HepG2 (cell line): ENCODE measurements around the gene USP15. TPM values are rescaled to one million over a fixed set of nuclear protein-coding genes. Genes with fewer than 3 reads are reported as not detected.

ENCODE experiments used
- ATAC-seq: fragments of 200-7000 bp; cut with Tn5 transposase; 3 replicates; pipeline ENCODE4 v1.9.1; 2020; ENCODE audit warnings: mild to moderate bottlenecking, moderate library complexity
- BruUV-seq: library from RNA; stranded (reverse); fragments of 400-500 nt; replicated peaks from 2 replicates; lab custom pipeline; 2021; lab: Mats Ljungman, UMichigan
- CTCF ChIA-PET: fragments of 300-600 bp; formaldehyde crosslinking; extraction: SDS; loops from one replicate; lab custom pipeline; 2021; ENCODE audit warnings: low total read pairs, inconsistent platforms, low intra/inter-chr PET ratio; lab: Yijun Ruan, JAX
- POLR2A ChIA-PET: fragments of 350-600 bp; sonication (Branson Sonifier 250); formaldehyde crosslinking; loops from one replicate; lab custom pipeline; 2020; ENCODE audit warnings: antibody characterized with exemption, inconsistent platforms; lab: Yijun Ruan, JAX
- DNase-seq: peaks from one replicate; pipeline ENCODE4 v3.0.0-alpha.2; 2015; ENCODE audit warnings: low spot score
- FAIRE-seq: peaks from 3 replicates; lab custom pipeline; 2011; peaks lifted over from hg19 to GRCh38; lab: Jason Lieb, UNC
- H2AFZ ChIP-seq: one replicate; pipeline ENCODE4 v1.6.1; 2011; ENCODE audit warnings: low read length, inconsistent platforms
- H3K27ac ChIP-seq: fragments of 300-600 bp; 3 replicates; pipeline ENCODE4 v1.8.0; 2011; ENCODE audit warnings: mixed run types, mild to moderate bottlenecking, mixed read lengths, low read length, inconsistent platforms; ENCODE audit not compliant: insufficient read depth; ENCODE audit errors: extremely low read length
- H3K27me3 ChIP-seq, 2 experiments: fragments of 200-600 bp in 1 of 2; 2 replicates in 1 of 2; 3 replicates in 1 of 2; pipeline versions ENCODE4 v1.6.0 to v1.8.0; 2011; ENCODE audit warnings: low read length in 2 of 2, mild to moderate bottlenecking in 2 of 2, moderate library complexity in 2 of 2, inconsistent platforms in 1 of 2; ENCODE audit not compliant: insufficient read depth in 2 of 2, control insufficient read depth in 1 of 2
- H3K36me3 ChIP-seq, 2 experiments: fragments of 200-600 bp in 1 of 2; replicated peaks in 1 of 2; 2 replicates in 1 of 2; 3 replicates in 1 of 2; pipeline versions ENCODE4 v1.5.1 to v1.8.0; 2011; ENCODE audit warnings: low read length in 2 of 2, inconsistent platforms in 1 of 2; ENCODE audit not compliant: insufficient read depth in 2 of 2, control insufficient read depth in 1 of 2
- H3K4me1 ChIP-seq: 2 replicates; pipeline ENCODE4 v1.5.1; 2012; ENCODE audit warnings: low read length, inconsistent platforms; ENCODE audit not compliant: insufficient read depth
- H3K4me2 ChIP-seq: 2 replicates; pipeline ENCODE4 v1.6.0; 2011; ENCODE audit warnings: low read depth, low read length, inconsistent platforms
- H3K4me3 ChIP-seq, 3 experiments: fragments of 200-600 bp in 1 of 3; sonication (generic), shearing (Covaris generic) in 1 of 3; replicated peaks in 1 of 3; 2 replicates each; pipeline ENCODE4 v1.5.1; 2011 to 2016; ENCODE audit warnings: low read length in 3 of 3, inconsistent platforms in 2 of 3, low read depth in 2 of 3, mild to moderate bottlenecking in 2 of 3, control low read depth in 1 of 3, mixed read lengths in 1 of 3; ENCODE audit not compliant: insufficient read depth in 1 of 3
- H3K79me2 ChIP-seq: one replicate; pipeline ENCODE4 v1.6.1; 2011; ENCODE audit warnings: low read length, inconsistent platforms; ENCODE audit not compliant: insufficient read depth
- H3K9ac ChIP-seq: 2 replicates; pipeline ENCODE4 v1.6.0; 2011; ENCODE audit warnings: mild to moderate bottlenecking, low read depth, low read length, inconsistent platforms; ENCODE audit not compliant: insufficient read depth
- H3K9me3 ChIP-seq: 2 replicates; pipeline ENCODE4 v1.5.1; 2012; ENCODE audit warnings: mild to moderate bottlenecking, low read length
- H4K20me1 ChIP-seq: 2 replicates; pipeline ENCODE4 v1.6.0; 2011; ENCODE audit warnings: inconsistent platforms, mild to moderate bottlenecking, low read length, moderate library complexity; ENCODE audit not compliant: insufficient read depth
- ATF5 ChIP-seq: sonication (generic); formaldehyde crosslinking; IDR thresholded peaks from 2 replicates; pipeline ENCODE4 v1.4.0; 2020; ENCODE audit warnings: mild to moderate bottlenecking, low read depth, missing genetic modification reagents
- DRAP1 ChIP-seq: IDR thresholded peaks from 2 replicates; pipeline ENCODE4 v1.6.1; 2016; ENCODE audit warnings: missing genetic modification reagents, missing compliant biosample characterization
- ESRRA ChIP-seq: sonication (generic); formaldehyde crosslinking; IDR thresholded peaks from 2 replicates; pipeline ENCODE4 v1.5.1; 2020; ENCODE audit warnings: mild to moderate bottlenecking, low read depth, missing genetic modification reagents
- EZH2 ChIP-seq: conservative IDR thresholded peaks from 2 replicates; pipeline ENCODE4 v1.6.1; 2012; ENCODE audit warnings: mild to moderate bottlenecking, low read depth, low read length, moderate library complexity
- SIN3B ChIP-seq: fragments of 150-350 bp; IDR thresholded peaks from 2 replicates; pipeline ENCODE4 v1.6.1; 2014; ENCODE audit warnings: low read length
- ZNF383 ChIP-seq: sonication (generic); formaldehyde crosslinking; IDR thresholded peaks from 2 replicates; pipeline ENCODE4 v1.4.0; 2020; ENCODE audit warnings: missing genetic modification reagents, mild to moderate bottlenecking, borderline replicate concordance
- ZNF556 ChIP-seq: sonication (generic); formaldehyde crosslinking; IDR thresholded peaks from 2 replicates; pipeline ENCODE4 v1.4.0; 2020; ENCODE audit warnings: mild to moderate bottlenecking, missing genetic modification reagents, borderline replicate concordance
- ZNF740 ChIP-seq: sonication (generic); formaldehyde crosslinking; IDR thresholded peaks from 2 replicates; pipeline ENCODE4 v1.4.0; 2020; ENCODE audit warnings: missing genetic modification reagents
- WGBS: methylation state at CpG from one replicate; pipeline ENCODE4 v1.1.6; 2017; ENCODE audit warnings: low lambda C conversion rate; 5-methylcytosine and 5-hydroxymethylcytosine counted together
- in situ Hi-C: cut with HindIII; loops from 2 replicates; pipeline ENCODE4 v1.10.0; 2017; ENCODE audit warnings: low pct_unique_long_range_greater_than_20kb; ENCODE audit not compliant: extremely low pct_ligation_motif_present
- intact Hi-C: fragments of 100-400 bp; cut with micrococcal nuclease; formaldehyde crosslinking; loops from one replicate; pipeline ENCODE4 v1.10.0; 2022; ENCODE audit not compliant: unreplicated experiment
- polyA plus RNA-seq, 8 experiments: library from polyadenylated mRNA; depleted of rRNA in 3 of 8; stranded (reverse) in 7 of 8; unstranded in 1 of 8; fragments of >200 nt; fragmentation: Illumina TruSeq in 4 of 8; extraction: Trizol in 4 of 8; gene quantifications; 2 replicates each; pipeline versions ENCODE4 v1.2.1 to v1.2.3, GENCODE V29; 2011 to 2016; ENCODE audit warnings: low read depth in 4 of 8, missing spikeins in 1 of 8, mixed read lengths in 1 of 8; ENCODE audit not compliant: insufficient read depth in 1 of 8
- total RNA-seq, 5 experiments: library from RNA; depleted of rRNA; stranded (reverse); fragments of >200 nt; fragmentation: Illumina TruSeq; extraction: Trizol; gene quantifications; 2 replicates each; pipeline ENCODE4 v1.2.3, GENCODE V29; 2016; ENCODE audit warnings: low read depth in 1 of 5

The USP15 gene
- total and polyA plus RNA-seq, 2 of the 13 experiments (the other 11 are each of a cell fraction or from before 2014, with no cell fraction given): 17.3 to 51.7 TPM

- no peak for DNase-seq
- no peak overlapping the region for H3K4me2 ChIP-seq
- no peak overlapping the region for H3K9ac ChIP-seq
- H3K4me1 ChIP-seq: peaks cover 25% of the 10 kb centered on the region
- peaks cover 99% of the 10 kb centered on the region for H3K79me2 ChIP-seq
- WGBS: 70% methylated on average over 4 of the region's 4 CpGs
- no peak overlapping the region for H3K27ac ChIP-seq
- in situ Hi-C loops (no loop called here), intact Hi-C loops (no loop called here)
- no peak overlapping the region for H3K4me3 ChIP-seq
- ChIA-PET POLR2A (no interaction called here), CTCF (no interaction called here)
- H3K36me3 ChIP-seq: no peaks in the 10 kb centered on the region
- no peaks in the 10 kb centered on the region for H3K27me3 ChIP-seq
- no peak for TF ChIP-seq DRAP1 (CRISPR knock-in tag)
- TF ChIP-seq ESRRA (CRISPR knock-in tag): no peak
- no peak for TF ChIP-seq ZNF740
- no peak for TF ChIP-seq ZNF556 (CRISPR knock-in tag)
- no peak for FAIRE-seq
- no peak overlapping the region for H2AFZ ChIP-seq
- BruUV-seq: no TSS peak
- no peak for ATAC-seq
- H4K20me1 ChIP-seq: peaks cover 10% of the 10 kb centered on the region; the same call in 1 of the 2 replicates
- H3K9me3 ChIP-seq: no peaks in the 10 kb centered on the region
Observed at GRCh38 chr12:62270872-62271271, 10.7 kb downstream of the USP15 start.

- no TSS peak for BruUV-seq
- POLR2A ChIA-PET: no interaction called here
- WGBS: 79% methylated on average over 3 of the region's 3 CpGs
- no peak overlapping the region for H3K4me2 ChIP-seq
- TF ChIP-seq SIN3B (no peak), EZH2 (no peak), ATF5 (CRISPR knock-in tag) (no peak), ZNF383 (CRISPR knock-in tag) (no peak)
- TF ChIP-seq, all 625 proteins: peak for 0
- Histone ChIP-seq H3K4me1 (peaks cover 25% of the 10 kb centered on the region), H2AFZ (no peak overlapping the region), H3K79me2 (peaks cover 96% of the 10 kb centered on the region), H4K20me1 (peaks cover 15% of the 10 kb centered on the region; the same call in 1 of the 2 replicates), H3K36me3 (no peaks in the 10 kb centered on the region), H3K9me3 (no peaks in the 10 kb centered on the region), H3K27me3 (no peaks in the 10 kb centered on the region), H3K27ac (peak overlapping the region; percentile 12), H3K9ac (no peak overlapping the region), H3K4me3 (no peak overlapping the region)
- in situ Hi-C loops (no loop called here), intact Hi-C loops (no loop called here)
- FAIRE-seq (no peak), ATAC-seq (no peak), DNase-seq (no peak)
- CTCF ChIA-PET: no interaction called here
Observed at GRCh38 chr12:62272936-62273552, 12.8 kb downstream of the USP15 start.
